Sigmoid colon (tissue), 7 donors: ENCODE measurements around the gene CHAT. TPM values are rescaled to one million over a fixed set of nuclear protein-coding genes. Genes with fewer than 3 reads are reported as not detected.

Experiments used
- DNase-seq: peaks from one replicate; pipeline ENCODE4 v3.0.0-alpha.2; 2019
- H3K27ac ChIP-seq, 4 donors: fragments of 200-600 bp; sonication (generic); one replicate each; pipeline ENCODE4 v1.5.1; 2016 to 2019; ENCODE audit warnings: mild to moderate bottlenecking in 1 of 4
- H3K27me3 ChIP-seq, 3 donors: fragments of 200-600 bp; sonication (generic); one replicate each; pipeline ENCODE4 v1.5.1; 2019; ENCODE audit warnings: mild to moderate bottlenecking in 1 of 3
- H3K36me3 ChIP-seq, 4 donors: fragments of 200-600 bp; sonication (generic); one replicate each; pipeline ENCODE4 v1.5.1; 2016 to 2019
- H3K4me1 ChIP-seq, 4 donors: fragments of 200-600 bp; sonication (generic); one replicate each; pipeline ENCODE4 v1.5.1; 2017 to 2019
- H3K4me3 ChIP-seq, 4 donors: fragments of 200-600 bp; sonication (generic); one replicate each; pipeline ENCODE4 v1.5.1; 2017 to 2019; ENCODE audit warnings: mild to moderate bottlenecking in 2 of 4, moderate library complexity in 1 of 4
- H3K9me3 ChIP-seq, 4 donors: fragments of 200-600 bp in 3 of 4; sonication (generic) in 3 of 4; one replicate each; pipeline versions ENCODE4 v1.5.1 to v1.6.1; 2013 to 2019
- CTCF ChIP-seq, 4 experiments: fragments of 450-650 bp in 3 of 4; fragments of 200-600 bp in 1 of 4; IDR thresholded peaks; one replicate each; pipeline ENCODE4 v1.5.1; 2016 to 2019; ENCODE audit warnings: antibody characterized with exemption in 4 of 4, mild to moderate bottlenecking in 3 of 4, moderate library complexity in 2 of 4
- EP300 ChIP-seq, 4 donors: sonication (generic); formaldehyde crosslinking; IDR thresholded peaks; one replicate each; pipeline ENCODE4 v1.6.1; 2017; ENCODE audit warnings: antibody characterized with exemption in 4 of 4
- POLR2A ChIP-seq, 2 donors: fragments of 450-650 bp; IDR thresholded peaks; one replicate each; pipeline ENCODE4 v1.6.1; 2016; ENCODE audit warnings: antibody characterized with exemption in 2 of 2, mild to moderate bottlenecking in 2 of 2, moderate library complexity in 2 of 2
- POLR2AphosphoS5 ChIP-seq, 4 donors: sonication (generic); formaldehyde crosslinking; IDR thresholded peaks; one replicate each; pipeline ENCODE4 v1.6.1; 2017; ENCODE audit warnings: antibody characterized with exemption in 4 of 4
- WGBS, 2 donors: extraction: QIAGEN DNeasy Blood & Tissue Kit; methylation state at CpG; one replicate each; pipeline ENCODE4 v1.1.7; 2013; 5-methylcytosine and 5-hydroxymethylcytosine counted together
- intact Hi-C: fragments of 100-400 bp; cut with DNase I; formaldehyde crosslinking; loops from one replicate; pipeline ENCODE4 v1.15.1; 2023
- polyA plus RNA-seq, 3 donors: library from polyadenylated mRNA; stranded (reverse); fragments of 200-250 nt; gene quantifications; one replicate each; pipeline ENCODE4 v1.2.3, GENCODE V29; 2013
- total RNA-seq, 4 donors: library from RNA; depleted of rRNA; stranded (reverse); fragments of >200 nt; gene quantifications; one replicate each; pipeline ENCODE4 v1.1.0, GENCODE V29; 2016
- donor health status: healthy with polysubstance abuse.
- donor health status: Bipolar disorder and iron deficiency.
- donor health status: healthy.

CHAT gene
- total and polyA plus RNA-seq, 7 donors, result 0.41 to 0.57 TPM; not detected in 5

- H3K27me3 ChIP-seq, result peaks cover 0 to 11% (median 0%) of the 10 kb centered on the region in 3 donors
- no peak for DNase-seq
- WGBS, 2 donors, result 52 to 74% methylated on average over 15 of the region's 15 CpGs
- H3K9me3 ChIP-seq, result no peaks in the 10 kb centered on the region
- no peaks in the 10 kb centered on the region for H3K4me1 ChIP-seq
- TF ChIP-seq POLR2AphosphoS5 (IDR thresholded peaks at IDR 0.05), result no peak
- no peak for TF ChIP-seq CTCF (IDR thresholded peaks at IDR 0.05)
- no peak for TF ChIP-seq EP300 (IDR thresholded peaks at IDR 0.05)
- no peak for TF ChIP-seq POLR2A (IDR thresholded peaks at IDR 0.05)
- no peaks in the 10 kb centered on the region for H3K36me3 ChIP-seq
- no peak overlapping the region for H3K27ac ChIP-seq
- H3K4me3 ChIP-seq, result no peak overlapping the region
- intact Hi-C loops, result no loop called here
These were observed 38.8 kb downstream of the CHAT start for GRCh38 chr10:49652421-49653272.

GRCh38 chr10:49653273-49653929, 39.6 kb downstream of the CHAT start:
- WGBS, 2 donors, result 69 to 79% methylated on average over 11 of the region's 11 CpGs
- intact Hi-C loops, result no loop called here
- Histone ChIP-seq H3K4me1 (no peaks in the 10 kb centered on the region), H3K4me3 (no peak overlapping the region), H3K36me3 (no peaks in the 10 kb centered on the region), H3K27me3 (peaks cover 0 to 11% (median 0%) of the 10 kb centered on the region in 3 donors), H3K27ac (no peak overlapping the region), H3K9me3 (no peaks in the 10 kb centered on the region)
- no peak for TF ChIP-seq CTCF (IDR thresholded peaks at IDR 0.05)
- TF ChIP-seq EP300 (IDR thresholded peaks at IDR 0.05), result no peak
- TF ChIP-seq POLR2A (IDR thresholded peaks at IDR 0.05), result no peak
- TF ChIP-seq POLR2AphosphoS5 (IDR thresholded peaks at IDR 0.05), result no peak
- no peak for DNase-seq

- TF ChIP-seq POLR2A (IDR thresholded peaks at IDR 0.05) (no peak), EP300 (IDR thresholded peaks at IDR 0.05) (no peak), POLR2AphosphoS5 (IDR thresholded peaks at IDR 0.05) (no peak), CTCF (IDR thresholded peaks at IDR 0.05) (no peak)
- 59 to 69% methylated on average over 5 of the region's 5 CpGs for WGBS, 2 donors
- Histone ChIP-seq H3K9me3 (no peaks in the 10 kb centered on the region), H3K4me3 (no peak overlapping the region), H3K27ac (no peak overlapping the region), H3K36me3 (no peaks in the 10 kb centered on the region), H3K27me3 (peaks cover 0 to 11% (median 0%) of the 10 kb centered on the region in 3 donors), H3K4me1 (no peaks in the 10 kb centered on the region)
- intact Hi-C loops, result no loop called here
- DNase-seq, result no peak
These were observed 40.3 kb downstream of the CHAT start for GRCh38 chr10:49654036-49654693.

GRCh38 chr10:49655099-49655498, 41.3 kb downstream of the CHAT start:
- no peaks in the 10 kb centered on the region for H3K9me3 ChIP-seq
- H3K4me1 ChIP-seq, result no peaks in the 10 kb centered on the region
- no peaks in the 10 kb centered on the region for H3K36me3 ChIP-seq
- no peak overlapping the region for H3K27ac ChIP-seq
- WGBS, 2 donors, result 81 to 88% methylated on average over 18 of the region's 18 CpGs
- DNase-seq, result no peak
- intact Hi-C loops, result no loop called here
- H3K27me3 ChIP-seq, result peaks cover 0 to 11% (median 0%) of the 10 kb centered on the region in 3 donors
- no peak for TF ChIP-seq EP300 (IDR thresholded peaks at IDR 0.05)
- no peak for TF ChIP-seq POLR2AphosphoS5 (IDR thresholded peaks at IDR 0.05)
- no peak for TF ChIP-seq CTCF (IDR thresholded peaks at IDR 0.05)
- TF ChIP-seq POLR2A (IDR thresholded peaks at IDR 0.05), result no peak
- no peak overlapping the region for H3K4me3 ChIP-seq
